Activated CD4-positive, alpha-beta T cell treated with anti-CD3 and anti-CD28 coated beads for 36 hours (primary cell): Measurements from ENCODE around the gene ZFYVE26. TPM values are rescaled to one million over a fixed set of nuclear protein-coding genes. Genes with fewer than 3 reads are reported as not detected.
"Not testable (repeated sequence)": the region's sequence is repeated elsewhere in the genome, so short reads cannot be mapped to it uniquely, and the experiment has no call there.

Source experiments
- ATAC-seq: fragments of 200-7000 bp; cut with Tn5 transposase; one replicate; pipeline ENCODE4 v1.10.0; 2021; ENCODE audit warnings: mild to moderate bottlenecking, moderate library complexity
- CTCF ChIA-PET: fragments of 350-600 bp; sonication (Branson Sonifier 250); formaldehyde crosslinking; loops from one replicate; lab custom pipeline; 2021; ENCODE audit warnings: antibody characterized with exemption; lab: Charles Lee
- POLR2A ChIA-PET: fragments of 350-600 bp; sonication (Branson Sonifier 250); formaldehyde crosslinking; loops from one replicate; lab custom pipeline; 2021; ENCODE audit warnings: antibody characterized with exemption, inconsistent platforms; lab: Charles Lee
- DNase-seq: peaks from one replicate; pipeline ENCODE4 v3.0.0-alpha.2; 2020
- H3K27ac Mint-ChIP-seq: one replicate; pipeline ENCODE4 v1.8.0; 2021; ENCODE audit warnings: mixed read lengths
- H3K27me3 Mint-ChIP-seq: one replicate; pipeline ENCODE4 v1.8.0; 2021; ENCODE audit warnings: mixed read lengths
- H3K36me3 Mint-ChIP-seq: one replicate; pipeline ENCODE4 v1.8.0; 2021; ENCODE audit warnings: low read depth, mixed read lengths
- H3K4me1 Mint-ChIP-seq: one replicate; pipeline ENCODE4 v1.8.0; 2021; ENCODE audit warnings: mixed read lengths
- H3K4me3 Mint-ChIP-seq: one replicate; pipeline ENCODE4 v1.8.0; 2021; ENCODE audit warnings: mild to moderate bottlenecking, moderate library complexity, mixed read lengths
- H3K9me3 Mint-ChIP-seq: one replicate; pipeline ENCODE4 v1.8.0; 2021; ENCODE audit warnings: low read depth, mixed read lengths
- intact Hi-C, 2 experiments: fragments of 100-400 bp; cut with DNase I in 1 of 2; cut with micrococcal nuclease in 1 of 2; formaldehyde crosslinking; loops; one replicate each; pipeline versions ENCODE4 v1.14.2 to v1.15.1; 2022 to 2024; cut with DNase I, micrococcal nuclease
- total RNA-seq, 2 experiments: library from RNA; stranded (reverse); gene quantifications; one replicate each; pipeline ENCODE4 v1.2.3, GENCODE V29; 2021

The ZFYVE26 gene
- total RNA-seq, 2 experiments from 2014 or later: 13.0 to 14.2 TPM

- no peak overlapping the region for H3K27ac Mint-ChIP-seq
- intact Hi-C loops: loop anchor here (1.0 to 10.0 kb wide), 3 partner anchors 978 to 1008 kb away; no protein-coding TSS in a partner anchor
- no peaks in the 10 kb centered on the region for H3K4me1 Mint-ChIP-seq
- ATAC-seq: peak; percentile 39
- ChIA-PET POLR2A (no interaction called here), CTCF (interaction anchor here (0.8 to 1.6 kb wide), 6 partner anchors 9 to 1007 kb away, joined by 3 to 10 read pairs (median 4); no protein-coding TSS in a partner anchor)
- H3K27me3 Mint-ChIP-seq: no peaks in the 10 kb centered on the region
- peak; percentile 68 for DNase-seq
- H3K4me3 Mint-ChIP-seq: no peak overlapping the region
- H3K9me3 Mint-ChIP-seq: no peaks in the 10 kb centered on the region
- peaks cover 17% of the 10 kb centered on the region for H3K36me3 Mint-ChIP-seq
These were observed 20.7 kb upstream of the ZFYVE26 start for GRCh38 chr14:67837011-67837624.

- no peak for ATAC-seq
- no peak overlapping the region for H3K4me3 Mint-ChIP-seq
- intact Hi-C loops: loop anchor here in 1 of 2 experiments (10.0 kb wide), 1 partner anchor 979 kb away; no protein-coding TSS in a partner anchor
- ChIA-PET CTCF (interaction anchor here (0.9 kb wide), 1 partner anchor 19 kb away, joined by 3 read pairs; the partner anchor contains the start of gene ZFYVE26), POLR2A (no interaction called here)
- no peak overlapping the region for H3K27ac Mint-ChIP-seq
- H3K9me3 Mint-ChIP-seq: no peaks in the 10 kb centered on the region
- no peak for DNase-seq
- H3K27me3 Mint-ChIP-seq: no peaks in the 10 kb centered on the region
- no peaks in the 10 kb centered on the region for H3K4me1 Mint-ChIP-seq
- H3K36me3 Mint-ChIP-seq: peaks cover 19% of the 10 kb centered on the region
These were observed 19.2 kb upstream of the ZFYVE26 start for GRCh38 chr14:67835596-67835995.

DNA sequence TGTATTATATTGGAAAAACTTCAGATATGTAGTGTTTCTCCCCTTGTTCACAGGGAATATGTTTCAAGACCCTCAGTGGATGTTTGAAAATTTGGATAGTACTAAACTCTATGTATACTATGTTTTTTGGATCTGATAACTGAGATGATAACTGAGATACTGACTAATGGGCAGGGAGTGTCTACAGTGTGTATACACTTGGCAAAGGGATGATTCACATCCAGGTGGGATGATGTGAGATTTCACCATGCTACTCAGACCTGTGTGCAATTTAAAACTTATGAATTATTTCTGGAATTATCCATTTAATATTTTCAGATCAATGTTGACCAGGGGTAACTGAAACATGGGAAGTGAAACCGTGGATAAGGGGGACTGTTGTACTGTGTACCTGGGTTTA lies 17.0 kb upstream of the ZFYVE26 start:
- ChIA-PET CTCF (interaction anchor here (0.8 kb wide), 1 partner anchor 111 kb away, joined by 3 read pairs; no protein-coding TSS in a partner anchor), POLR2A (no interaction called here)
- Mint-ChIP-seq H3K4me3 (no peak overlapping the region), H3K27ac (no peak overlapping the region), H3K4me1 (no peaks in the 10 kb centered on the region), H3K9me3 (no peaks in the 10 kb centered on the region), H3K36me3 (peaks cover 25% of the 10 kb centered on the region), H3K27me3 (no peaks in the 10 kb centered on the region)
- ATAC-seq (no peak), DNase-seq (no peak)
- intact Hi-C loops: loop anchor here in 1 of 2 experiments (10.0 kb wide), 1 partner anchor 981 kb away; no protein-coding TSS in a partner anchor

- ChIA-PET CTCF (interaction anchor here (0.7 kb wide), 1 partner anchor 1590 kb away, joined by 3 read pairs; no protein-coding TSS in a partner anchor), POLR2A (no interaction called here)
- no peak overlapping the region for H3K27ac Mint-ChIP-seq
- H3K4me1 Mint-ChIP-seq: no peaks in the 10 kb centered on the region
- H3K27me3 Mint-ChIP-seq: no peaks in the 10 kb centered on the region
- no peak for ATAC-seq
- peaks cover 33% of the 10 kb centered on the region for H3K36me3 Mint-ChIP-seq
- H3K9me3 Mint-ChIP-seq: no peaks in the 10 kb centered on the region
- DNase-seq: no peak
- no peak overlapping the region for H3K4me3 Mint-ChIP-seq
- intact Hi-C loops: loop anchor here in 1 of 2 experiments (10.0 kb wide), 1 partner anchor 984 kb away; no protein-coding TSS in a partner anchor
These were observed 14.7 kb upstream of the ZFYVE26 start for GRCh38 chr14:67831113-67831512.

DNA sequence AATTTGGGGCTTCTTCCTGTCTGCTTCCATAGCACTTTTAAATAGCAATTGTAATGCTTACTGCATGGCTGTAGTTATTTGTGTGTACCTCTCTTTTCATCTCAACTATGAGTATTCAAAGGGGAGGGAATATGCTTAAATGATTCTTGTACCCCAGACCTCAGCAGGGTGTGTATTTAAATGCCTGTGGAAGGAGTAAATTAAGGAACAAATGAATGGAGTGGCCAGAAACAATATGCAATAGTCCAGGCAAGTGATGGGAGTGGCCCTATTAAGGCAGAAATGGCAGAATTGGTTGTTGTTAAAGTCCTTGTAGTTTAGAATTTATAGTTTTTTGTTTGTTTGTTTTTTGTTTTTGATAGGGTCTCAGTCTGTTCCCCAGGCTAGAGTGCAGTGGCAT lies 4.7 kb upstream of the ZFYVE26 start:
- no peak for ATAC-seq
- intact Hi-C loops: no loop called here
- Mint-ChIP-seq H3K27me3 (no peaks in the 10 kb centered on the region), H3K36me3 (peaks cover 9% of the 10 kb centered on the region), H3K4me3 (peak overlapping the region; percentile 95), H3K4me1 (peaks cover 26% of the 10 kb centered on the region), H3K27ac (no peak overlapping the region), H3K9me3 (no peaks in the 10 kb centered on the region)
- ChIA-PET POLR2A (interaction anchor here (0.5 to 0.7 kb wide), 2 partner anchors 404 to 1319 kb away, joined by 5 to 9 read pairs; no protein-coding TSS in a partner anchor), CTCF (interaction anchor here (0.7 kb wide), 1 partner anchor 995 kb away, joined by 3 read pairs; no protein-coding TSS in a partner anchor)
- DNase-seq: no peak

GRCh38 chr14:67820428-67820971 lies 4.1 kb upstream of the ZFYVE26 start:
- H3K36me3 Mint-ChIP-seq: peaks cover 5% of the 10 kb centered on the region
- peaks cover 31% of the 10 kb centered on the region for H3K4me1 Mint-ChIP-seq
- DNase-seq: peak; percentile 53
- intact Hi-C loops: no loop called here
- H3K9me3 Mint-ChIP-seq: no peaks in the 10 kb centered on the region
- H3K27ac Mint-ChIP-seq: peak overlapping the region; percentile 94
- CTCF ChIA-PET: interaction anchor here (0.9 to 1.0 kb wide), 2 partner anchors 113 to 220 kb away, joined by 3 read pairs; partner anchors contain the start of gene PIGH
- peak; percentile 25 for ATAC-seq
- H3K4me3 Mint-ChIP-seq: peak overlapping the region; percentile 95
- H3K27me3 Mint-ChIP-seq: no peaks in the 10 kb centered on the region
- POLR2A ChIA-PET: no interaction called here

- Mint-ChIP-seq H3K27ac (peak within 1 kb of the TSS; percentile 94), H3K36me3 (peaks cover 1% of the 10 kb centered on the region), H3K9me3 (no peaks in the 10 kb centered on the region), H3K4me3 (peak within 1 kb of the TSS; percentile 95), H3K4me1 (peaks cover 38% of the 10 kb centered on the region), H3K27me3 (no peaks in the 10 kb centered on the region)
- CTCF ChIA-PET: interaction anchor here (0.9 to 1.0 kb wide), 2 partner anchors 114 to 220 kb away, joined by 3 read pairs; partner anchors contain the start of gene PIGH
- DNase-seq (peak; percentile 93), ATAC-seq (peak; percentile 74)
- POLR2A ChIA-PET: interaction anchor here (0.6 to 0.7 kb wide), 2 partner anchors 436 to 542 kb away, joined by 3 to 7 read pairs; no protein-coding TSS in a partner anchor
- intact Hi-C loops: loop anchor here (1.0 to 5.0 kb wide), 10 partner anchors 199 to 1948 kb away; partner anchors contain the start of genes ERH (in 2 of the 2), SLC39A9 (in 2 of the 2), ZFP36L1 (in 2 of the 2) and ACTN1 (in 1 of the 2)
These were observed 3.4 kb upstream of the ZFYVE26 start, which contains the start of gene RAD51B for GRCh38 chr14:67819563-67820421. RAD51B (plus strand) TSS chr14:67819779.

DNA sequence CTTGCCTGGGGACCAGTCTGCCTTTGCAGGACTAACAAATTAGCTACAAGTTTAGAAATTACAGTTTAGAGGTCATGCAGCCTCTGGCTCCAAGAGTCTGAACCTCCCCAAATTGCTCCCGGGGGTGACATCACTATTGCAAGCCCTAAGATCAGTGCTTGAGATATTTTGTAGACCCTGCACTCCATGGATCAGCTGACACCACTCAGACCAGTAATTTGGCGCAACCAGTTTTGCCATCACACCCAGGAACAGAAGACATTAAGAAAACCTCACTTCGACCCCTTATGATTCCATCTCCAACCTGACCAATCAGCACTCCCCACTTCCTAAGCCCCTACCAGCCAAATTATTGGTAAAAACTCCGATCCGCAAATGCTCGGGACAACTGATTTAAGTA lies 2.1 kb upstream of the ZFYVE26 start:
- H3K27me3 Mint-ChIP-seq, H3K9me3 Mint-ChIP-seq, POLR2A ChIA-PET, H3K36me3 Mint-ChIP-seq, DNase-seq, CTCF ChIA-PET, ATAC-seq: not testable (repeated sequence)
- intact Hi-C loops: loop anchor here (2.0 to 5.0 kb wide), 9 partner anchors 578 to 1949 kb away; partner anchors contain the start of genes ERH (in 2 of the 2), SLC39A9 (in 2 of the 2), ZFP36L1 (in 2 of the 2) and ACTN1 (in 1 of the 2)
- H3K4me3 Mint-ChIP-seq: peak overlapping the region; percentile 95
- H3K4me1 Mint-ChIP-seq: peaks cover 45% of the 10 kb centered on the region
- peak overlapping the region; percentile 17 for H3K27ac Mint-ChIP-seq

GRCh38 chr14:67817750-67818438 lies 1.5 kb upstream of the ZFYVE26 start:
- ChIA-PET CTCF (interaction anchor here (0.8 kb wide), 1 partner anchor 791 kb away, joined by 3 read pairs; no protein-coding TSS in a partner anchor), POLR2A (interaction anchor here (1.7 kb wide), 1 partner anchor 13 kb away, joined by 4 read pairs; no protein-coding TSS in a partner anchor)
- no peaks in the 10 kb centered on the region for H3K9me3 Mint-ChIP-seq
- H3K4me3 Mint-ChIP-seq: peak overlapping the region; percentile 95
- H3K27ac Mint-ChIP-seq: no peak overlapping the region
- no peaks in the 10 kb centered on the region for H3K27me3 Mint-ChIP-seq
- ATAC-seq (no peak), DNase-seq (no peak)
- peaks cover 45% of the 10 kb centered on the region for H3K4me1 Mint-ChIP-seq
- peaks cover 2% of the 10 kb centered on the region for H3K36me3 Mint-ChIP-seq
- intact Hi-C loops: loop anchor here (2.0 to 5.0 kb wide), 9 partner anchors 577 to 1949 kb away; partner anchors contain the start of genes ERH (in 2 of the 2), SLC39A9 (in 2 of the 2), ZFP36L1 (in 2 of the 2) and ACTN1 (in 1 of the 2)
